HL-60/S4 treated with phorbol 12-myristate 13-acetate at 8.2 ng/mL for 4 days and 3 days (cell line): Measurements from ENCODE around the gene NOVA2.

Experiments used
- in situ Hi-C: fragments of 300-500 bp; cut with MboI; formaldehyde crosslinking; loops from 2 replicates; pipeline ENCODE4 v1.15.0; 2022; ENCODE audit warnings: low sequenced_read_pairs

NOVA2 gene

DNA sequence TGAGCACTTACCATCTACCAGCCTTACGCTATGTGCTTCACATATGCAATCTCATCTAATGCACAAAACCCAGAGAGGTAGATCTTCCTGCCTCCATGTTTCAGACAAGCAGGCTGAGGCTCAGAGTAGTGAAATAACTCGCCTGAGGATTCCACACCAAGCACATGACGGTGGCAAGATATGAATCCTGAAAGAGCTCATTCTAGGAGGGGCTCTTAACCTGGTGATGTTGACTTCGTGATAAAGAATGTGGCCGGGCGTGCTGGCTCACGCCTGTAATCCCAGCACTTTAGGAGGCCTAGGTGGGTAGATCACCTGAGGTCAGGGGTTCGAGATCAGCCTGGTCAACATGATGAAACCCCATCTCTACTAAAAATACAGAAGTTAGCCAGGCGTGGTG, 5.0 kb downstream of the NOVA2 start:
- in situ Hi-C loops, result no loop called here

GRCh38 chr19:45967246-45967645, 6.4 kb downstream of the NOVA2 start:
- in situ Hi-C loops, result no loop called here

- in situ Hi-C loops, result no loop called here
Measured at GRCh38 chr19:45962021-45962420, 11.6 kb downstream of the NOVA2 start.

- in situ Hi-C loops, result no loop called here
Measured at GRCh38 chr19:45960595-45961235, 12.9 kb downstream of the NOVA2 start.

GRCh38 chr19:45959517-45960025, 14.1 kb downstream of the NOVA2 start:
- in situ Hi-C loops, result no loop called here

DNA sequence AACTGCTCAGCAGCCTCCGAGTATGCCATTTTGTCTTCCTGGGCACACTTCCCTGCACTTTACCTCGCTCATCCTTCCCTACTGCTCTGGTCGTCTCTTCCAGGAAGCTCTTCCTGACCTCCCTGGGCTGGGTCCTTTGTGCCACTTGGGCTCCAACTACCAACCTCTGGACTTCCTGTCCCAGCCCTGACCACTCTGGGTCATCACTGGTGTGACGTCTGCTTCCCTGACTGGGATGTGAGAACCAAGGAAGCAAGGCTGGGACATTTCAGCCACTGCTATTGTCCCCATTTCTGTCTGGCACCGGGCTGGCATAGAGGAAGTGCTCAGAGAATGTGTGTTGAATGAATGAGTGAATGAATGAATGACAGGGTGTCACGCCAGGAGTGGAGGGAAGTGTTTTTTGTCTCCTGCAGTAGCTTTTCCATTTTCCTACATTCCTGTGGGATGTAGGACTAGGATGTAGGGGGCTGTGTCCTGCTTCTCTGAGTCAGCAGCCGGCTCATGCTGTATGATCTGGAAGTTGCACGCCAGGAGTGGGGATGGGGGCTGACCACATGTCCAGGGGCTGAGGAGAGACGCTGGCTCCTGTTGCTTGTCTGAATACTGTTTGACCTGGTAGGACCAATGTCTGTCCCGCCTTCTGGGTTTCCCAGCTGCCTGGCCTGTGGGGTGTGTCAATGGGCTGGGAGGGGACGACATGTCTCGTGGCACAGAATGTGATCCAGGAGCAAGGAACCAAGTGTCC, 14.7 kb downstream of the NOVA2 start:
- in situ Hi-C loops, result no loop called here

GRCh38 chr19:45958320-45958719, 15.3 kb downstream of the NOVA2 start:
- in situ Hi-C loops, result no loop called here

DNA sequence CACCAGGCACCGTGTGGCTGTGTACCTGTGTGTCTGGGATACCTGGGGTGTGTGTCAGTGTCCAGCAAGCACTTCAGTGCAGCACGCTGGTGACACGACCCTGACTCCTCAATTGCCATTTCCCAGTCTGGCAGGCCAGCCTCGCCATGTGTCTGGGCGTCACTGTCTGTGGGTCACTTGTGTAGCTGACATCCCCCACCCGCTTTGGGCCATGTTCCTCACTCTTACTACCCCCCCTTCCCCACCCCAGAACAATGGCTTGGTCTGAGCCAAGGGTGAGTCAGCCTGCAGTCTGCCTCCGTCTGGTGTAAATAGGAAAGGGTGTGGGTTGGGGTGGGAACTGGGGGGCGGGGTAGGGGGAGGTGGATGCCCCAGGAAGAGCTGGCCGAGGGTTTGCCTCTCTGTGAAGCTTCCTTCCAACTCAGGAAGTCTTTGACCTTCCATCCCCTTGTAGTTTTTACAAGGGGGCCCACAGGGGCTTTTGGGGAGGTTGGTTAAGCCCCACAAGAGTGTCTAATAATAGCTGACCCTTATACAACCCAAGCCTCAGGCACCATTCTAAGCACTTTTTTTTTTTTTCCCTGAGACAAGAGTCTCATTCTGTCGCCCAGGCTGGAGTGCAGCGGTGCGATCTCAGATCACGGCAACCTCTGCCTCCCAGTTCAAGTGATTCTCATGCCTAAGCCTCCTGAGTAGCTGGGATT, 17.6 kb downstream of the NOVA2 start:
- in situ Hi-C loops, result no loop called here

DNA sequence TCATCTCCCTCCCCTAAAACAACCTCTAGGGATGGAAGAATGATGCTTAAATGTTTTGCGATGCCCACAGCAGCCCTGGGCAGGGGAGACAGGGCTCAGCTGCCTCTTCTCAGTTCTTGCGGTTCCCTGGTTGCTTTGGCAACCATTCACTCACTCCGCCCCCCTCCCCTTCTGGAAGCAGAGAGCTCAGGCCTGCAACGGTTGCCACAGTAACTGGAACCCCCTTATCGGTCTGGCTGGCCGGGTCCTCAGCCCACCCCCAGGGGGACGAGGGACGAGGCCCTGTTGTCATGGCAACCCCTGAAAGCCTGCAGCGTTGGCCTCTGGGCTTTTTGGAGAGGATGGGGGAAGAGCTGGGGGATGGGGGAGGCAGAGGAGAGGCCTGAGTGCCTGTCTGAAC, 19.5 kb downstream of the NOVA2 start:
- in situ Hi-C loops, result no loop called here

DNA sequence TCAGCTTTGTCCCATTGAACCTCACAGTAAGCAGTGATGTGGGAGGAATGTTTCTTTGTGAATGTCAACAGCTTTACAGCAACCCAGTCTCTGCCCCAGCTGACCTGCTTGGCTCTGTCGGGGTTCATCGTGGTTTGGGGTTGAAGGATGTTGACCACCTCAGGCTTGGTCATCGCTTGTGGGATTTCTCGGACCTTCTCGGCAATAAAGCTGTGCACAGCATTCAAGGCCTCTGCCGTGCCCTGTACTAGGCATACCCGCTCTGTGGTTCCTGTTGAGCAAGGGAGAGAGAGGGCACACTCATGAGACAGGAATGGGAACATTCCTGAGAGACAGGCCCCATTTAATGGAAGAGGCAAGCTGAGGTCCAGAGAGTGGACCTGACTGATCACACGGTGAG, 20.0 kb downstream of the NOVA2 start:
- in situ Hi-C loops, result no loop called here

DNA sequence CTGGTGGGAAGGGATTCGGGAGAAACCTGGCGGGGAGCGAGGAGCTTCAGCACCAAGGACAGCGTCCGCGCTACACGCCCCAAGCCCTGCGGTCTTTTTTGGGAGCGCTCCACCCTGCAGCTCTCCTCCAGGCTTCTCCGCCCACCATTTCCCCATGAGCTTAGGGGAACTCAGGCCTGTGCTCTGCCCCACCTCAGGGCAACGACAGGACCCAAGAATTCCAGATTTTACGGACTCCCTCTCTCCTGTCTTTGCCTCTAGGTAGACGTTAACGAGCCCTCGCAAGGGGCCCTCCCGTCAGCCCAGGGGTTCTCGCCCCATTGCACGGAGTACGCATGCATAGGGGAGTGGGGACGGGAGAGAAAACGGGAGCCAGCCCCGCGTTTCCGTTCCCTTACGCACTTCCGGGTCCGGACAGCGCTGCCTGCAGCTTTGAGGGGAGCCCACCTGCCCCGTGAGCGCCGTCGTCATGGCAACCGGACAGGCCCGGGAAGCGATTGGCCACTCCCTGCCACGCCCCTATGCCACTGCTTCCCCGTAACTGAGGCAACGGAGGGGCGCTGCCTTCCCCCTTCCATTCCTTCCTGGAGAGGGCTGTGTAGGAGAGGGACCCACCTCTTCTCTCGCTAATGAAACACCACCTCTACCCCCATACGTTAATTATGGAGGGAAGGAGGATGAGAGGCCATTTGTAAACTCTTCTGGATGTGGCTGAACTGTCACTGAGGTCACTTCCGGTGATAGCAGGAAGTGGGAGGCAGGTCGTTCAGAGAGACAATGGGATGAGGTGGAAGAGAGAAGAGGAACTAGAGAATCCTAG, 20.8 kb downstream of the NOVA2 start:
- in situ Hi-C loops, result no loop called here

DNA sequence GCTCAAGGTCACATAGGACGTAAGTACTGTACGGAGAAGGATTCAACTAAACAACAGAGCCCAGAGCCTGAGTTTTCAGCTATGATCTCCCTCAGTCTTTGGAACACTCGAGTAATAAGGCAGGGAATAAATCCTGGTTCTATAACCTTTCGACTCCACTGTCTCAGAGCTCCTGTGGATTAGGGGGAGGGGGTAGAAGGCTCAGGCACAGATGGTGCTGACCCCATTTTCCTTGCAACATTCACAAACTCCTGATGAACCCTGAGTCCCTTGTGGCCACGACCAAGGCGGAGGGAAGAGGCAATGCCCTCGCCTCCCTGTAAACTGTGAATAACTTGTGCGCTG, 21.4 kb downstream of the NOVA2 start:
- in situ Hi-C loops, result no loop called here

DNA sequence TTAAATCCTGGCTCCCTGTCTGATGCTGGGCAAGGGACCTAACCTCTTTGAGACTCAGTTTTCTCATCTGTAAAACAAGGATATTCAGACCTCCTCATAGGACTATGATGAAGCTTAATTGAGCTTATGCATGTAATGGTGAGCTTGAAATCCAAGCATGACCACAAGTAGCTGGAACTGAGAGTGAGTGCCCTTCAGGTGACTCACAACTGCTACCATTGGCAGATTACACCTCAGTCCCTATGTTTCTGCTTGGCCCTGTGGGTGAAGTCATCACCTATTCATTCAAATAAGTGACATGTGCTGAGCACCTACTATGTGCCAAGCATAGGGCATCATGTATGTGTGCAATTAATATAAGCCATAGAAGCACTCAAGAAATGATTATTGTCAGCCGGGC, 25.7 kb downstream of the NOVA2 start:
- in situ Hi-C loops, result no loop called here

GRCh38 chr19:45940515-45940805, 33.2 kb downstream of the NOVA2 start:
- in situ Hi-C loops, result no loop called here

DNA sequence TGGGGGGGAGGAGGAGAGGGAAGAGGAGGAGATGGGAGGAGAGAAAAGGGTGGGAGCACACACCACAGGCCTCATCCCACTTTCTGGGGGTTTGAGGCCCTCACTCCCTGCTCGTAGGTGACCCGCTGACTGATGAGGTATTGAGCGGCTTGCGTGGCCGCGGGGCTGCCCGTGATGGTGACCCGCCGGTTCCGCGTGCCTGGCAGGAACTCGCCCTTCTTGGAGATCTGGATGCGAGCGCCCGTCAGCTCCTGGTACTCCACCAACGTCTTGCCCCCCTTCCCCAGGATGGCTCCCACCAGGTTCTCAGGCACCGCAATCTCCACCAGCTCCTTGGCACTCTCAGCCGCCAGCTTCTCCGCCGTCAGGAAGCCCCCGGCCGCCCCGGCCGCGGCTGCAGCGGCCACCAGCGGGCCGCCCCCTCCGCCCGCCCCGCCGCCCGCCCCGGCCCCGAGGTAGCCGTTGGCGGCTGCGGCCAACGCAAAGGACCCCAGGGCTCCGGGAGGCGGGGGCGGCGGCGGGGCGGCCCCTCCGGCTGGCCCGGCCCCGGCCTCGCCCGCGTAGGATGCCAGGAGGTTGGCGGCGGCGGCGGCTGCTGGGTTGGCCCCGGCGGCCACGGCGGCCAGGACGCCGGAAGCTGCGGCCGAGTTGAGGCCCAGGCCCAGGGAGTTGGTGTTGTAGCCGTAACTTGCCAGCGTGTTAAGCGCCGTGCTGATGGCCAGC, 33.7 kb downstream of the NOVA2 start:
- in situ Hi-C loops, result no loop called here

- in situ Hi-C loops, result no loop called here
Measured at GRCh38 chr19:45938733-45939319, 34.8 kb downstream of the NOVA2 start.

DNA sequence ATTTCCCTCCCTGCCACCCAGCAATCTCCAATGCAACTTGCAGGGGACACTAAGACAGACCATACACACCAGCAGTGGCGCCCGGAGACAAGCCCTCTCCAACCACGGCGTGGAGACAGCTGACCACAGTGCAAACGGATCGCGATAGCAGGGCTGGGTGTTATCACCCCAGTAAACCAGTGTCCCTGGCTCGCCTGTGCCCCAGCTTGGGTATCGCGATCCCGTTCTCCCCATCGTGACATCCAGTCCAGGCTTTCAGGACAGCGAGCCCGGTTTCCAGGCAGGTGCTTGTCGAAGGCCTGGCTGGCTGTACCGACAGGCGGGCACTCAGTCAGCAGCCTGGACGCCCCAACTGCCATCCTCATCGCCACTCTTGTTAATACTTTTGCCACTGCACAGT, 38.4 kb downstream of the NOVA2 start:
- in situ Hi-C loops, result no loop called here

GRCh38 chr19:45934551-45935230, 39.0 kb downstream of the NOVA2 start:
- in situ Hi-C loops, result no loop called here

DNA sequence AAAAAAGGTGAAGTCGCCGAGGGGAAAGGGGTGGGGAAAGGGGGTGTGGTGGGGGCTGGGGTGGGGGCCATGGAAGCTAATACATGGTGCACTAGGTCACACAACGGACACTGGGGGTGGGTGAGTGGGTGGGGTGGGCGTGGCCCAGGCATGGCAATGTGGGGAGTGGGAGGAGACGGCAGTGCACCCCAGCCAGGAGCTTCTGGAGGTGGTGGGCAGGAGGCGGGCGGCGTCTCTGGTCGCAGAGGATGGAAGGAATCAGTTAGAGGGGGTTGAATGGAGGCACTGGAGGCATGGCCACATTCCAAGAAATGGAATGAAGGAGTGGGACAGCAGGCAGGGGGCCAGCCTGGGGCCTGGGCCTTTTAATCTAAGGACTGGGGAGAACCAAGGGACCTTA, 39.9 kb downstream of the NOVA2 start:
- in situ Hi-C loops, result no loop called here

DNA sequence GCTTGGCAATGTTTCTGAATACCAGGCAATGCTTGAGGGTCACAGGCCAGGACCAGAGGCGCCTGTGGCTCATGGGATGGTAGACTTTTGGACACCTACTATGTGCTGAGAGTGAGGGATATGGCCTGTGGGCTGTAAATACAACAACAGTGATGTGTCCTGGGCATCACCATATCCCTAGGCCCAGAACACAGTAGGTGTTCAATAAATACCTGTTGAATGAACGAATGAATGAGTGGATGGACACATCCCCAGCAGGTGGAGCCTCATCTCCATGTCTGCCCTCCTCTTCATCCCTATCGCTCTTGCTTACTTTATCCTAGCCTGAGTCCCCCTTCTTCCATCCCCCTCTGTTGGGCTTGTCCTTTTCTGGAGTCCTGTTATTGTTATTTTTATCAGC, 42.6 kb downstream of the NOVA2 start:
- in situ Hi-C loops, result no loop called here
